NK-92 (cell line): Measurements from ENCODE around the gene MANSC4.

Source experiments
- DNase-seq: peaks from one replicate; lab custom pipeline; 2025; ENCODE audit not compliant: unreplicated experiment; lab: John Stamatoyannopoulos, UW

MANSC4 gene

DNA sequence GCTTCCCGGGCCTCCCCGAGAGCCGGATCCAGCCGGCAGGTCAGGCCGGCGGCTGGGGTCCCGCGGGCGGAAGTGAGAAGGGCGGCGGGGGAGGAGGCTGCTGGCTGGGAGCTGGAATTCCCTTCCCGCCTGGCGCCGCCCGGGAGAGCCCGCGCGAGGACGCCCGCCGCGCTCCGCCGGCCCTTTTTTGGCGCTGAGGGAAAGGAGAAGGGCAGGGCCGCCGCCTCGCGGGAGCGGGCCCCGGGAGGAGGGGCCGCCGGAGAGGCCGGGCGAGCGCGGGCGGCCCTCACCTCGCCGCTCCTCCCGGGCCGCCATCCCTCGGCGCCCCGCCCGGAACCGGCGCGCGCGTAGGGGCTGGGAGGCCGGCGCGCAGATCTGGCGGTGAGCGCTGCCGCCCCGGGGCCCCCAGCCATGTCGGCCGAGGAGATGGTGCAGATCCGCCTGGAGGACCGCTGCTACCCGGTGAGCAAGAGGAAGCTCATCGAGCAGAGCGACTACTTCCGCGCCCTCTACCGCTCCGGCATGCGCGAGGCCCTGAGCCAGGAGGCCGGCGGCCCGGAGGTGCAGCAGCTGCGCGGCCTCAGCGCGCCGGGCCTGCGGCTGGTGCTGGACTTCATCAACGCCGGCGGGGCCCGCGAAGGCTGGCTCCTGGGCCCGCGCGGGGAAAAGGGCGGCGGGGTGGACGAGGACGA is at the start of gene MANSC4, which contains the start of gene KLHL42:
MANSC4 (minus strand) TSS at position 317 of the 692 bp plus-strand sequence. CDS start 8,960 bp downstream, outside the sequence.
KLHL42 (plus strand) TSS at position 314 of the 692 bp plus-strand sequence; CDS start at position 412, 98 bp downstream.
- no peak for DNase-seq

- no peak for DNase-seq
Measured at GRCh38 chr12:27828196-27828595, 48.2 kb upstream of the MANSC4 start.

DNA sequence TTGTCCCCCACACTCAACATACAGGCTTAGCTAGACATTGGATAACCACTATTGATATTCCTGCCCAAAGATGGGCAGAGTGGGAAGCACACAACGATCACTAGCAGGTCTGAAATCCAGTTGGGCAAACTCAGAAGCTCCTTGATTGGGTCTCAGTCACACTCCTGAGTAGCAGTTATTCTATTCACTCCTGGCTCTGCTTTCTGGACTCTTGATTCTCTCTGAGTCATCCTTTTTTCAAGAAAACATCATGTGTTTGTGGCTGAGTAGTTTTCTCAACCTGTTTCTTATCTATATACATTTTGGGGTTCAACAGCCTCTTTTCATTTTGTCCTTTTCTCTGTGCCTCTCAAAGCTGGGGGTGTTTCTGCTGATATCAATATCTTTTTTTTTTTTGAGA is 46.0 kb upstream of the MANSC4 start:
- no peak for DNase-seq

DNA sequence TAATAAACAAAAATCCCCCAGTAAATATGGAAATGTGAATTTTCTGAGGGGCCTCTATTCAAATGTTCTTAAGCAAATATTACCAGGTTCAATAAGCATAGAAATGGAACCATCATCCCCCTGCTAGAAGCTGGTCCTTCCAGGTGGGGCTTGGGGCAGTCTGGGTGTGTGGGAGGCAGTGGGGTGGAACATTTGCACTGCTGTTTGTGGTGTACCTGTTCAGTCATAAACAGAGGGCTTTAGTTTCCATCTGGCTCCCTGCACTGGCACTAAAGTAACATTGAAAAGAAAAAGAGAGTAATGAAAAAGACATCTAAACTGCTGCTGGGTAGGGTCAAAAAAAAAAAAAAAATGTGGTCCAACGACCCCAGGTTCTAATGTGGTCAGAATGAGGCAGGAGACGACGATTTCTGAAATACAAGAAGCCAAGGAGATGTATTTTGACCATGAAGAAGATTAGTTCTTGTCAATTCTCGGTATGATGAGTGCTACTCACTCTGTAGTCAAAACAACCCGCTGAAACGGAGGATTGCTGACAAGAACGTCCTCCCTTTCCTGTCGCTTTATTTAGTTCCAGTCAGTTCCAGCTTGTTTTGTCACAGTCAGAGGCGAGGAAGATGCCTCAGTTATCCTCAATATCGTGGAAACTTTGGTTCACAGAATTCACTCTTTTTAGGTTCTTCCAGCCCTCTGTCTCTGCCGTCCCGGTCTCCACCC is 44.2 kb upstream of the MANSC4 start:
- DNase-seq, result no peak

- no peak for DNase-seq
Measured at GRCh38 chr12:27823038-27823437, 43.0 kb upstream of the MANSC4 start.

- DNase-seq, result peak; percentile 23
Measured at GRCh38 chr12:27822076-27822712, 42.2 kb upstream of the MANSC4 start.

DNA sequence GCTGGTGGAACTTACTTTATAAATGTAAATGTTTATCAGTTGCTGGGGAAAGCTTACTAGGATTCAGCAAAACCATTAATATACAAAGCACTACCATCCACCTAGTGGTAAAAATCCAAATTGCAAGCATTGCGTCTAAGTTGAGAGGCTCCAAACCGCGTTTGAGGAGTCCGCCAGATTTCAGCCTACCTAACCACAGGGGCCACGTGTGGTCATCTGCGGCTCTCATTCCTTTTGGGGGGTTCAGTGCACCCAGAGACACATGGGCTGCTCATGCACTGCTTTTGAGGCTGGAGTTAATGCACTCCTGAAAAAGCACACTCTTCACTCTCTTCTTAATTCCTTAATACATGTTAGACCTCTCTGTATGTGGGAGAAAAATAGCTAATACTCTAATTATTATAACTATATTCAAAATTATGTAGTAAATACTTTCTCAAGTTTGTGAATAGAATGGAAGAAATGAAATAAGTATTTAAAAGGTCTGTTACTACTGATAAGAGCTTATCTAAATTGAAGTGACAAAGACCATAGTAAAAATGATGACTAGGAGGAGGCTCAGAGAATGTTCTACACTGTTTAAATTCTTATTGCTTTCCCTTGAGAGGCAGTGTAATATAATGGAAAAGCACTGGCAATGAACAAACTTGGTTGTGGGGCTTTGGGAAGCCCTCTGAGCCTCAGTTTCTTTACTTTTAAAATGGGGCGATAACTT is 41.4 kb upstream of the MANSC4 start:
- no peak for DNase-seq

- no peak for DNase-seq
Measured at GRCh38 chr12:27820564-27820963, 40.5 kb upstream of the MANSC4 start.

- DNase-seq, result no peak
Measured at GRCh38 chr12:27818401-27818918, 38.4 kb upstream of the MANSC4 start.

- no peak for DNase-seq
Measured at GRCh38 chr12:27817766-27818165, 37.7 kb upstream of the MANSC4 start.

DNA sequence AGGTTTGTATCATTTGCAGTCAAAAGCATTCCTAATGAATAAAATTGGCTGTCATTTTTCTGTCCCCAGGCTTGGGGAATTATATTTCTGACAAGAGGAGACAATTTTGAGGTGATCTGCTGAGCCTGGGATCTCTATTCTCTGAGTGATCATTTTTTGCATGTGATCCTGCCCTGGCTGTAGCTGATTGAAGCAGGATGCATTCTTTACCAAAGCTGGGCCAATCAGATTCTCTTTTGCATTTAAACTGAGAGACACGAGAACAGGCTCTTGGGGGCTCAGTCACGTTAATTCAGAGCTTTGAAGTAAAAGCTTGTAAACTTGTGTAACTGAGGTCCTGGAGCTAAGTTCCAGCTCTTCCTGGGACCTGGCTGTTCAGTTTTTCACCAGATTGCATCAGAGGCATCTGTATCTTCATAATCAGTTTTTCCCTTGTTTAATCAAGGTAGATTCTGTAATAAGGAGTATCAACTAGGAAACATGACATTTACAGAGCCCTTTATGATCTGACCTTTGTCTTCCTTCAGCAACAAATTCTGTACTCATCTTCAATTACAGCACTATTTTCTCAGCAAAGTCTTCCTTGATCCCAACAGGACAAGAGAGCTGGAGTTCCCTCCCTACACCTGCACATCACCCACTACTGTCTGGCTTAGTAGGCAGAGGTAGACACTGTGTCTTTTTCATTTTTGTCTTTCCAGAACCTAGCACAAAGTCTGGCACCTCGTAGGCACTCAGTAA is 35.0 kb upstream of the MANSC4 start:
- no peak for DNase-seq

DNA sequence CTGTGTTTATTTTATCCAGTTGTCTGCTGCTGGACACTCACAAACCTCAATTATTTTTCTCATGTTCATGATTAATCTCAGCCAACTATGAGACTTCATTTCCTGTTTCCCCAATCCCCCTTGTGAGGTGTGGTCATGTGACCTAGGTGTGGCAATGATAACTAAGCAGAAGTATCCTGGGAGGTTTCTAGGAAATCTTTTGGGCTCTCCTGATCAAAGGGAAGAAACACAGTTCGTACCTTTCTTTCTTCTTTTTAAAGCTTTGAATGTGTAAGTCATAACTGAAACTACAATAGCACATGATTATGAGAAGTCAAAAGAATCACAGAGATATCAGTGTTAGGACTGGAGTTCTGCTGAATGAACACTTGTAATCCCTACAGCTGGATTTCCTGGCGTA is 34.4 kb upstream of the MANSC4 start:
- no peak for DNase-seq

DNA sequence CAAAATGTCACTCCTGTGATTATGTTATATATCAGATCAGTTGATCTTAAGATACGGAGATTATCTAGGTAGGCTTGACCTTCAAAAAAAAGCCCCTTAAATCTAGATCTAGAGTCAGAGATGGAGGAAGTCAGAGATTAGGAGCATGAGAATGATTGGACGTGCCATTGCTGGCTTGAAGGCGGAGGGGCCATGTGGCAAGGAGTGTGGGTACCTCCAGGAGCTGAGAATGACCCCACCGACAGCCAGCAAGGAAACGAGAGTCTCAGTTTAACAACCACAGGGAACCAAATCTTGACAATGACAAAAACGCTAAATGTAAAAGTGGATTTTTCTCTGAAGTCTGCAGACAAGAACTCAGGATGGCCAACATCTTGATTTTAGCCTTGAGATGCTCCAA is 32.5 kb upstream of the MANSC4 start:
- no peak for DNase-seq

GRCh38 chr12:27810756-27811155 is 30.7 kb upstream of the MANSC4 start:
- no peak for DNase-seq

DNA sequence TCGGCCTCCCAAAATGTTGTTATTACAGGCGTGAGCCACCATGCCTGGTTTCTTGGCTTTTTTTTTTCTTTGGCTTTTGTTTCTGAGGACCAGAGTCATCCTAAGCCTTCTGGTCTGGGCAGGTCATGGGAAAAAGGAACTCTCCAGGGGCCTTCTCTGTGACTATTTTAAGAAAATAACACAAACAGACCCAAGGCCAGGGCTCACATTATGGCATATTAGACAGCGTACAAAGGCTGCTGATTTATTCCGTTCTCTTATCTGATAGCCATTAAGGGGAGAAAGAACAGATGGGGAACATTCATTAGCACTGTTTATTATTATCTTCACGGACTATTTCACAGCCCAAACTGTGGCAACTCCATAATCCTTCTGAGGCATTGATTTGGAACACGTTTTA is 28.8 kb upstream of the MANSC4 start:
- DNase-seq, result no peak

- no peak for DNase-seq
Measured at GRCh38 chr12:27807063-27807703, 27.1 kb upstream of the MANSC4 start.

DNA sequence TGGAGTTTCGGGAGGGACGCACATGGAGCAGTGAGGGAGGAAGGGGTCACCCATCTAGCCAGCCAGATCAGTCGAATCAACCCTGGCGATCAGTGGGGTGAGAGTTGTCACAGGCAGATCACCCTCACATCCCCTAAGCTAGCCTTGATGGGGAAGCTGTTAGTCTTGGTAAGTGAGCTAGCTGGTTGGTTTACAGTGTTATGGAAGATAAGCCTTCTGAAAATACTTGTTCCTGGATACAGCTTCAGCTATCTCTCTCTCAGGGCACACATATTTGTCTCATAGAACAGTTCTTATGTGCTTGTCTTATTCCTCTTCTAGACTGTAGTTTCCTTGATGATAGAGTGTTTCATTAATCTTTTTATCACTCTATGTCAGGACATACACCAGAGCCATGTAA is 26.2 kb upstream of the MANSC4 start:
- DNase-seq, result no peak

DNA sequence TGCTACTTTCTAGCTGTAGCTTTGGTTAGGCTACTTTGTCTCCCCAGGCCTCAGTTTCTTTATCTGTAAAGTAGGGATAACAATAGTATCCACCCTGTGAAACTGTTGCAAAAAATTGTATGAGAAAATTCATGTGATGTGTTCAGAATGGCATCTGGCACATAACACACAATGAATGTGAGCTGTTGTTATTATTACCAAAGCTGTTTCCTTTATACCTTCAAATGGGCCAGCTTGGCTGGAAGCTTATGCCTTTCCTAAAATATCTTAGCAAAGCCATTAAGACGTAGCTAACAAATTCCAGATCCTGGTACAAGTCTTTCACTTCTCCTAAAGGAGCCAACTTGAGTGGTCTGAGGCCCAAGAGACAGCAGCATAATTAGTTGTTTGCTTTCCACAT is 25.2 kb upstream of the MANSC4 start:
- DNase-seq, result no peak

DNA sequence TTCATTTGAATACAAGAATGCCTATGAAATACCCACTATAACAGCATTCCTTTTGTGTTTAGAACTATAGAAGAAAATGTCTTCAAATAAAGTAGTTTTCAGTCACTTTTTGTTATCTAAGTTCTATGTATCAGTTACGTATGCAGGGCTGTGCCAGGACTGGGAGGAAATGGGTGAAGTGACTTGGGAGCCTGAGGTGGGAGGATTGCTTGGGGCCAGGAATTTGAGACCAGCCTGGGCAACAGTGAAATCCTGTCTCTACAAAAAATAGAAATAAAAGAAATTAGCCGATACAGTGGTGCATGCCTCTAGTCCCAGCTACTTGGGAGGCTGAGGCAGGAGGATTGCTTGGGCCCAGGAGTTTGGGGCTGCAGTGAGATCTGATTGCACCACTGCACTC is 22.9 kb upstream of the MANSC4 start:
- DNase-seq, result no peak

DNA sequence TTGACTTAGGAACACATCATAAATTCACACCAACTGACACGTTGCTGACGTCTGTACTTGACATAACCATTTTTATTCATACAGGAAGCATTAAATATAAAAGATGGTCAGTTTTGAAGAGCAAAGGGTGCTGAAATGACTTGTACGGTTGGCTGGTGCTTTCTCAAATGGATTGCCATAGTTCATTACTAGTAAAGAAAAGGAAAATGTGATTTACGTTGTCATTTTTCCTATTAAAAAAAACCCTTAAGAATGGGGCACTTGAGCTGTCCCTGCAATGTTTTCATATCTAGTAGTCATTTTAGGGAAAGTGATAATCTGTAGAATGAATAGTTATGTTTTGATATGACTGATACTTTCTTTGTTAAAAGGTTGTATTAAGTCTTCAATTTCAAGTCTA is 22.5 kb upstream of the MANSC4 start:
- no peak for DNase-seq
